GM12873 (cell line): ENCODE results near the gene SEC24D.
A peak's percentile ranks its signal among the peaks of the same experiment; 100 is the strongest.

Experiments
- CTCF ChIP-seq: IDR thresholded peaks from 2 replicates; pipeline ENCODE4 v1.5.1; 2012; ENCODE audit warnings: low read depth, mild to moderate bottlenecking, moderate library complexity, low read length, control low read depth; ENCODE audit not compliant: insufficient read depth; ENCODE audit errors: missing control alignments

SEC24D gene

GRCh38 chr4:118872181-118872580 is 36.3 kb upstream of the SEC24D start:
- no peak for TF ChIP-seq CTCF

GRCh38 chr4:118869808-118870342 is 33.9 kb upstream of the SEC24D start:
- no peak for TF ChIP-seq CTCF

GRCh38 chr4:118867311-118868067 is 31.6 kb upstream of the SEC24D start:
- TF ChIP-seq CTCF: no peak

GRCh38 chr4:118866442-118866841 is 30.5 kb upstream of the SEC24D start:
- no peak for TF ChIP-seq CTCF

- TF ChIP-seq CTCF: peak; percentile 79
Measured at GRCh38 chr4:118865091-118865708, 29.3 kb upstream of the SEC24D start.

GRCh38 chr4:118858779-118859178 is 22.9 kb upstream of the SEC24D start:
- TF ChIP-seq CTCF: no peak

GRCh38 chr4:118857760-118858159 is 21.8 kb upstream of the SEC24D start:
- no peak for TF ChIP-seq CTCF
